Panc1 (cell line): ENCODE measurements around the gene HERC3. TPM values are rescaled to one million over a fixed set of nuclear protein-coding genes. Genes with fewer than 3 reads are reported as not detected.

Experiments used
- ATAC-seq: fragments of 200-7000 bp; cut with Tn5 transposase; 2 replicates; pipeline ENCODE4 v1.9.1; 2020; ENCODE audit warnings: mild to moderate bottlenecking, moderate library complexity
- BruUV-seq: library from RNA; stranded (reverse); fragments of 400-500 nt; replicated peaks from 2 replicates; lab custom pipeline; 2021; lab: Mats Ljungman, UMichigan
- CTCF ChIA-PET: fragments of 300-600 bp; sonication (Branson Sonifier 250); formaldehyde crosslinking; loops from one replicate; lab custom pipeline; 2022; ENCODE audit warnings: antibody characterized with exemption; lab: Charles Lee
- POLR2A ChIA-PET: fragments of 300-600 bp; sonication (Branson Sonifier 250); formaldehyde crosslinking; loops from one replicate; lab custom pipeline; 2022; ENCODE audit warnings: antibody characterized with exemption; lab: Charles Lee
- DNase-seq: peaks from one replicate; pipeline ENCODE4 v3.0.0-alpha.2; 2010; ENCODE audit warnings: low read depth, low spot score
- H3K27ac ChIP-seq: 2 replicates; pipeline ENCODE4 v1.5.1; 2011; ENCODE audit warnings: mild to moderate bottlenecking, low read length, inconsistent platforms
- H3K27me3 ChIP-seq: fragments of 200-500 bp; sonication (Bioruptor generic); 2 replicates; pipeline ENCODE4 v1.6.0; 2014; ENCODE audit warnings: low read length, inconsistent platforms; ENCODE audit not compliant: control insufficient read depth, insufficient read depth
- H3K36me3 ChIP-seq: fragments of 200-500 bp; sonication (Bioruptor generic); 2 replicates; pipeline ENCODE4 v1.5.1; 2014; ENCODE audit warnings: inconsistent platforms, mild to moderate bottlenecking, low read length, moderate library complexity; ENCODE audit not compliant: control insufficient read depth, insufficient read depth
- H3K4me1 ChIP-seq: 2 replicates; pipeline ENCODE4 v1.5.1; 2011; ENCODE audit warnings: inconsistent platforms, mild to moderate bottlenecking, low read length, moderate library complexity; ENCODE audit not compliant: control insufficient read depth, insufficient read depth
- H3K4me3 ChIP-seq, 2 experiments: 2 replicates each; pipeline ENCODE4 v1.5.1; 2011 to 2012; ENCODE audit warnings: low read depth in 2 of 2, low read length in 2 of 2, mild to moderate bottlenecking in 2 of 2, inconsistent platforms in 1 of 2, moderate library complexity in 1 of 2
- H3K9me3 ChIP-seq: fragments of 200-500 bp; sonication (Bioruptor generic); 2 replicates; pipeline ENCODE4 v1.5.1; 2014; ENCODE audit warnings: low read depth, mild to moderate bottlenecking, inconsistent platforms, low read length, moderate library complexity; ENCODE audit not compliant: control insufficient read depth, insufficient read depth
- CTCF ChIP-seq: fragments of 450-650 bp; IDR thresholded peaks from 2 replicates; pipeline ENCODE4 v1.5.1; 2017; ENCODE audit warnings: mild to moderate bottlenecking
- POLR2AphosphoS5 ChIP-seq: IDR thresholded peaks from 2 replicates; pipeline ENCODE4 v1.6.1; 2012; ENCODE audit warnings: mild to moderate bottlenecking, low read depth, low read length, moderate library complexity
- REST ChIP-seq, 2 experiments: IDR thresholded peaks; 2 replicates each; pipeline ENCODE4 v1.6.1; 2011 to 2012; ENCODE audit warnings: low read depth in 2 of 2, control low read depth in 1 of 2, low read length in 1 of 2, mild to moderate bottlenecking in 1 of 2, moderate library complexity in 1 of 2; ENCODE audit not compliant: insufficient read depth in 1 of 2
- SIN3A ChIP-seq: IDR thresholded peaks from 2 replicates; pipeline ENCODE4 v1.6.1; 2012; ENCODE audit warnings: low read depth, mild to moderate bottlenecking, low read length, moderate library complexity, borderline replicate concordance; ENCODE audit not compliant: insufficient read depth
- TCF7L2 ChIP-seq: IDR thresholded peaks from 2 replicates; pipeline ENCODE4 v1.6.1; 2011; ENCODE audit warnings: mild to moderate bottlenecking, low read depth, low read length, inconsistent platforms
- in situ Hi-C: cut with HindIII; loops from 2 replicates; pipeline ENCODE4 v1.10.0; 2016; ENCODE audit warnings: low sequenced_read_pairs, low pct_unique_long_range_greater_than_20kb
- intact Hi-C: fragments of 100-400 bp; cut with micrococcal nuclease; formaldehyde crosslinking; loops from one replicate; pipeline ENCODE4 v1.10.0; 2022; ENCODE audit not compliant: unreplicated experiment
- total RNA-seq: library from RNA; stranded (reverse); gene quantifications from one replicate; pipeline ENCODE4 v1.2.1, GENCODE V29; 2021; ENCODE audit not compliant: unreplicated experiment

The HERC3 gene
- total RNA-seq, 1 experiment from 2014 or later, result 1.1 TPM

- no TSS peak for BruUV-seq
- CTCF ChIA-PET, result no interaction called here
- Histone ChIP-seq H3K36me3 (no peaks in the 10 kb centered on the region), H3K27ac (no peak overlapping the region), H3K4me1 (no peaks in the 10 kb centered on the region), H3K4me3 (no peak overlapping the region), H3K9me3 (no peaks in the 10 kb centered on the region), H3K27me3 (no peaks in the 10 kb centered on the region)
- no peak for DNase-seq
- in situ Hi-C loops (no loop called here), intact Hi-C loops (no loop called here)
- POLR2A ChIA-PET, result interaction anchor here (0.6 kb wide), 1 partner anchor 248 kb away, joined by 4 read pairs; no protein-coding TSS in a partner anchor
- TF ChIP-seq SIN3A, result no peak
- no peak for TF ChIP-seq POLR2AphosphoS5
- no peak for TF ChIP-seq REST (IDR thresholded peaks at IDR 0.05; ENCODE audit: insufficient read depth in 1 of 2, low read depth in 2 of 2, low read length in 1 of 2)
- no peak for TF ChIP-seq TCF7L2
- no peak for TF ChIP-seq CTCF
- ATAC-seq, result no peak
These were observed 151.4 kb downstream of the HERC3 start for GRCh38 chr4:88743696-88744095.

GRCh38 chr4:88744609-88745008 lies 152.3 kb downstream of the HERC3 start:
- in situ Hi-C loops (no loop called here), intact Hi-C loops (no loop called here)
- Histone ChIP-seq H3K4me1 (no peaks in the 10 kb centered on the region), H3K9me3 (no peaks in the 10 kb centered on the region), H3K4me3 (no peak overlapping the region), H3K36me3 (no peaks in the 10 kb centered on the region), H3K27ac (no peak overlapping the region), H3K27me3 (no peaks in the 10 kb centered on the region)
- ATAC-seq (no peak), DNase-seq (no peak)
- no peak for TF ChIP-seq CTCF
- no peak for TF ChIP-seq SIN3A
- no peak for TF ChIP-seq REST (IDR thresholded peaks at IDR 0.05; ENCODE audit: insufficient read depth in 1 of 2, low read depth in 2 of 2, low read length in 1 of 2)
- no peak for TF ChIP-seq POLR2AphosphoS5
- TF ChIP-seq TCF7L2, result no peak
- ChIA-PET CTCF (no interaction called here), POLR2A (no interaction called here)
- no TSS peak for BruUV-seq
